MM.1S (cell line): Measurements from ENCODE around the gene GALNT15.

ENCODE experiments used
- DNase-seq: peaks from one replicate; pipeline ENCODE4 v3.0.0-alpha.2; 2015
- H2AFZ ChIP-seq: fragments of 300-600 bp; sonication (generic); 2 replicates; pipeline ENCODE4 v1.6.0; 2016; ENCODE audit warnings: antibody characterized with exemption, low read length
- H3F3A ChIP-seq: fragments of 300-600 bp; sonication (generic); 2 replicates; pipeline ENCODE4 v1.6.1; 2016; ENCODE audit warnings: mild to moderate bottlenecking, antibody characterized with exemption, low read length, moderate library complexity, mixed read lengths; ENCODE audit not compliant: insufficient read depth
- H3K27ac ChIP-seq: fragments of 300-600 bp; sonication (generic); 2 replicates; pipeline ENCODE4 v1.5.1; 2016; ENCODE audit warnings: mild to moderate bottlenecking, low read length
- H3K27me3 ChIP-seq: fragments of 300-600 bp; sonication (generic); replicated peaks from 2 replicates; pipeline ENCODE4 v1.6.0; 2016; ENCODE audit warnings: low read length; ENCODE audit not compliant: insufficient read depth
- H3K36me3 ChIP-seq: fragments of 300-600 bp; sonication (generic); replicated peaks from 2 replicates; pipeline ENCODE4 v1.6.1; 2016; ENCODE audit warnings: mild to moderate bottlenecking, low read length, mixed read lengths; ENCODE audit not compliant: insufficient read depth
- H3K4me1 ChIP-seq: fragments of 300-600 bp; sonication (generic); 2 replicates; pipeline ENCODE4 v1.6.1; 2016; ENCODE audit warnings: low read length, mixed read lengths
- H3K4me2 ChIP-seq: fragments of 300-600 bp; sonication (generic); 2 replicates; pipeline ENCODE4 v1.6.0; 2016; ENCODE audit warnings: low read depth, low read length
- H3K4me3 ChIP-seq: fragments of 300-600 bp; sonication (generic); 2 replicates; pipeline ENCODE4 v1.5.1; 2016; ENCODE audit warnings: low read length, mixed read lengths
- H3K79me2 ChIP-seq: fragments of 300-600 bp; sonication (generic); 2 replicates; pipeline ENCODE4 v1.6.1; 2016; ENCODE audit warnings: mixed run types, low read length, mixed read lengths
- H3K9ac ChIP-seq: fragments of 300-600 bp; sonication (generic); 2 replicates; pipeline ENCODE4 v1.6.1; 2016; ENCODE audit warnings: low read length, mixed read lengths
- H3K9me2 ChIP-seq: fragments of 300-600 bp; sonication (generic); replicated peaks from 2 replicates; pipeline ENCODE4 v1.6.1; 2016; ENCODE audit warnings: mild to moderate bottlenecking, low read length, mixed read lengths; ENCODE audit not compliant: insufficient read depth
- H3K9me3 ChIP-seq: fragments of 300-600 bp; sonication (generic); replicated peaks from 2 replicates; pipeline ENCODE4 v1.6.1; 2016; ENCODE audit warnings: mild to moderate bottlenecking, low read length, mixed read lengths; ENCODE audit not compliant: insufficient read depth
- H4K20me1 ChIP-seq: fragments of 300-600 bp; sonication (generic); 2 replicates; pipeline ENCODE4 v1.6.1; 2016; ENCODE audit warnings: mild to moderate bottlenecking, low read length, moderate library complexity, mixed read lengths; ENCODE audit not compliant: insufficient read depth
- CTCF ChIP-seq: fragments of 300-600 bp; sonication (generic); IDR thresholded peaks from 2 replicates; pipeline ENCODE4 v1.5.1; 2016; ENCODE audit warnings: antibody characterized with exemption, low read length, mixed read lengths
- EZH2 ChIP-seq: fragments of 300-600 bp; sonication (generic); optimal IDR thresholded peaks from 2 replicates; pipeline ENCODE3; 2017; ENCODE audit warnings: low read depth, mild to moderate bottlenecking, antibody characterized with exemption, low read length, mixed read lengths
- EZH2phosphoT487 ChIP-seq: fragments of 300-600 bp; sonication (generic); IDR thresholded peaks from 2 replicates; pipeline ENCODE4 v1.6.1; 2018; ENCODE audit warnings: antibody characterized with exemption, low read length

GALNT15 gene

GRCh38 chr3:16177382-16177781 is 2.9 kb downstream of the GALNT15 start:
- H3K4me2 ChIP-seq: no peak overlapping the region
- H3K36me3 ChIP-seq: no peaks in the 10 kb centered on the region
- TF ChIP-seq CTCF (no peak), EZH2phosphoT487 (no peak), EZH2 (no peak)
- H3K27ac ChIP-seq: no peak overlapping the region
- H3F3A ChIP-seq: no peaks in the 10 kb centered on the region
- no peaks in the 10 kb centered on the region for H3K4me1 ChIP-seq
- no peak overlapping the region for H3K9ac ChIP-seq
- no peaks in the 10 kb centered on the region for H4K20me1 ChIP-seq
- no peak for DNase-seq
- H2AFZ ChIP-seq: no peak overlapping the region
- H3K79me2 ChIP-seq: no peaks in the 10 kb centered on the region
- no peak overlapping the region for H3K4me3 ChIP-seq
- H3K9me3 ChIP-seq: no peaks in the 10 kb centered on the region
- H3K27me3 ChIP-seq: no peaks in the 10 kb centered on the region
- H3K9me2 ChIP-seq: no peaks in the 10 kb centered on the region

GRCh38 chr3:16177962-16178627 is 3.6 kb downstream of the GALNT15 start:
- no peak overlapping the region for H3K9ac ChIP-seq
- no peaks in the 10 kb centered on the region for H3K9me2 ChIP-seq
- no peaks in the 10 kb centered on the region for H3K79me2 ChIP-seq
- no peaks in the 10 kb centered on the region for H3K4me1 ChIP-seq
- no peak overlapping the region for H3K4me3 ChIP-seq
- H4K20me1 ChIP-seq: no peaks in the 10 kb centered on the region
- H3K27me3 ChIP-seq: no peaks in the 10 kb centered on the region
- DNase-seq: peak; percentile 64
- peak overlapping the region; percentile 21; the same call in 1 of the 2 replicates for H2AFZ ChIP-seq
- peak overlapping the region; percentile 65 for H3K4me2 ChIP-seq
- H3K27ac ChIP-seq: no peak overlapping the region
- H3K36me3 ChIP-seq: no peaks in the 10 kb centered on the region
- H3F3A ChIP-seq: no peaks in the 10 kb centered on the region
- TF ChIP-seq CTCF (peak; percentile 97), EZH2phosphoT487 (no peak)
- H3K9me3 ChIP-seq: no peaks in the 10 kb centered on the region

GRCh38 chr3:16178628-16178988 is 4.1 kb downstream of the GALNT15 start:
- DNase-seq: no peak
- Histone ChIP-seq H3K4me1 (no peaks in the 10 kb centered on the region), H3K36me3 (no peaks in the 10 kb centered on the region), H2AFZ (peak overlapping the region; percentile 21; the same call in 1 of the 2 replicates), H3K9me3 (no peaks in the 10 kb centered on the region), H3K79me2 (no peaks in the 10 kb centered on the region), H3K9ac (no peak overlapping the region), H3K27ac (no peak overlapping the region), H3K4me3 (no peak overlapping the region), H3K9me2 (no peaks in the 10 kb centered on the region), H3K27me3 (no peaks in the 10 kb centered on the region), H3K4me2 (peak overlapping the region; percentile 65), H3F3A (no peaks in the 10 kb centered on the region), H4K20me1 (no peaks in the 10 kb centered on the region)
- TF ChIP-seq EZH2 (no peak), CTCF (no peak), EZH2phosphoT487 (no peak)
